NCI-H1436 (cell line): ENCODE results near the gene GPER1.
"Not testable (repeated sequence)": the region's sequence is repeated elsewhere in the genome, so short reads cannot be mapped to it uniquely, and the experiment has no call there.

Experiments
- DNase-seq: peaks from one replicate; lab custom pipeline; 2025; lab: John Stamatoyannopoulos, UW

GPER1 gene

DNA sequence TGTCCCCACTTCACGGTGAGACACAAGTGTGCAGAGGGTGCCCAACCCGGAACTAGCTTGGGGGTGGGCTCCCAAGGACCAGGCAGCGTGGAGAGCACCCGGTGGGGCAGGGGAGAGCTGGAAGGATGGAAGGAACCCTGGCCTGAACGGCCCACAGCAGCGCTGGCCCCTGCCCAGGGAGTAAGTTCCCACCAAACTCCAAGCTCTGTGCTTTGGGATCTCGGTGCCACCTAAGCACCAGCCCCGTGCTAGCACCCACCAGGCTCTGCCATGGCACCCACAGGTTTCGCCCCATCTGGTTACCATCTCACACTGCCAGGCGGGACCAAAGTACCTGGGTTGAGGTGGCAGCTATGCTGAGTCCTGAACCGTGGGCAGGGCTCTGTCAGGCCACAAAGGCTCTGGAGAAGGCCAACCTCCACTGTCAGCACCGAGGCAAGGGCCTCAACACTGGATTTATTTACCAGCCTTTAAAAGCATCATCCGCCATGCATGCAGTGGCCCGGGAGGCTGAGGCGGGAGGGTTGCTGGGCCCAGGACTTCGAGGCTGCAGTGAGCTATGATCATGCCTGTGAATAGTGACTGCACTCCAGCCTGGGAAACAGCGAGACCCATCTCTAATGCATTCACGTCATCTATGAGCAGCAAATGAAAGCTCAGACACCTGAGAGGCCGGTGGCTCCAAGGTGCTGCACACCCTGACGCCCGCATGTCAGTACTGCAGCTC, 16.0 kb downstream of the GPER1 start:
- no peak for DNase-seq

- DNase-seq = no peak
Measured at GRCh38 chr7:1104516-1105179, 16.7 kb downstream of the GPER1 start.

DNA sequence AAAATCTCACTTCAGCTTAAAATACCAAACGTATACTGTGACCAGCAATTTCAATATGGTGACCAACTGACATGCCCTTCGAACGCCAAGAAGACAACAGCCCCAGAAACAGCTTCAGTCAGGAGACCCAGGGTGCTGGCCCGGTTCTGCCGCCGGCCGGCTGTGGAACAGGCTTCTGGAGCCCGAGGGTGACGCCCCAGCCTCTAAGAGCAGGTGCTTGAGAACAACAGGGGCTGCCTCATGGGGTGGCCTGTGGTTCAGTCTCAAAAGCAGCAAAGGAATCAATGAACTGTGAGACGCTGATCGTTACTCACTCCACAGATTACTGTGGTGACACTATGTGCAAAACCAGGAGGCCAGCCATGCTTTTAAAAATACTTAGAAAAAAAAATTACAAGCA, 17.3 kb downstream of the GPER1 start:
- DNase-seq = no peak

DNA sequence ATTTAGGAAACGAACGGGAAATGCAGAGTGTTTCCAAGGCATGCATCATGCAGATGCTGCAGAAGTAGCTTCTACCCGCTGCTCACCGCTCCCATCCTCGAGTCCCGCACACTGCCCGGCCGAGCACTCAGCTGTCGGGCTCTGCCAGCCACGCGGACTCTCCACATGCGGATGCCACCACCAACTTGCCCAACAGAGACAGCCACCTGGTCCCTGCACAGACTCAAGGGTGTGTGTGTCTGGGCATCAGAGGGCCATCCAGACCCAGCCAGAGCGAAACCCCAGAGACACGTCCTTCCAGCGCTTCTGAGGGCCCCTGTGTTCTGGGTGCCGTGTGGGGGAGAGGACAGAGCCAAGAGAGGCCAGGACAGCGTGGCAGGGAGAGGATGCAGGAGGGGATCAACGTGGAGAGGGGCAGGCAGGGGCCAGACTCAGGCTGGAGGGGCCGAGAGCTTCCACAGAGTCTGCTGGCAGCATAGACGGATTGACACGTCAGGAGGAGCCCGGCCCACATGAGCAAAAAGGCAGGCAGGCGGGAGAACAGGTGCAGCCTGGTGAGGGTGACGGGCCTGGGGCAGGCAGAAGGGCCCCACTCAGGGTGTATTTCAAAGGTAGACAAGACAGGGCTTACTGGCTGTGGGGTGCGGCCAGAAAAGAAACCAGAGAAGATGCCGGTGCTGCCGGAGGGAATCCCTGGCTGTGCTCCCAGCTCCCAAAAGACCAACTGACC, 18.3 kb downstream of the GPER1 start:
- DNase-seq = no peak

DNA sequence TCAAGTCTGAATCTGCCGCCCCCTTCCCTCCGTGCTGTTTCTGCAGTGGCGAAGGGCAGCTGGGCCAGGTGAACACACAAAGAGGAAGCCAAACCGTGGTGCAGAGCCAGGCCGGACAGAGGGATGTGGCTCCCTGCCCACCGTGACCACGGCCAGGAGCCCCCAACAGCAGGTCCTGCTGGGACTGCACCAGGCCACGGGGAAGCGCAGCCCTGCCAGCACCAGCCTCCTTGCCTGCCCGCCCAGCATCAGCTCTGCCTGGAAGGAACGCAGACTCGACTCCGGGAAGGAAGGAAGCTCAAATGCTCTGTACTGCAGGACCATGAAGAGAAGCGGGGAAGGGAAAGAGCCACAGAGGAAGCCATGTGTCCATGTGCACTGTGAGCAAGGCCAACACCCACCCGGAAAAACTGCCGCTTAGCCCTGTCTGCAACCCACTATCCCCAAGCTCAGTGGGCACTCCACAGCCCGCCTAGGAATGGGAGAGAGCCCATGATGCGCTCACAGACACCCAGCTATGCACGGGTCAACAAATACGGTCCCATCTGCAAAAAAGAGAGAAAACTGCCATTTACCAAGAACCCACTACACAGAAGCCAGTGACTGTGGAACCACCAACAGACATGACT, 19.0 kb downstream of the GPER1 start:
- DNase-seq = no peak

GRCh38 chr7:1108264-1108920, 20.5 kb downstream of the GPER1 start:
- no peak for DNase-seq

DNA sequence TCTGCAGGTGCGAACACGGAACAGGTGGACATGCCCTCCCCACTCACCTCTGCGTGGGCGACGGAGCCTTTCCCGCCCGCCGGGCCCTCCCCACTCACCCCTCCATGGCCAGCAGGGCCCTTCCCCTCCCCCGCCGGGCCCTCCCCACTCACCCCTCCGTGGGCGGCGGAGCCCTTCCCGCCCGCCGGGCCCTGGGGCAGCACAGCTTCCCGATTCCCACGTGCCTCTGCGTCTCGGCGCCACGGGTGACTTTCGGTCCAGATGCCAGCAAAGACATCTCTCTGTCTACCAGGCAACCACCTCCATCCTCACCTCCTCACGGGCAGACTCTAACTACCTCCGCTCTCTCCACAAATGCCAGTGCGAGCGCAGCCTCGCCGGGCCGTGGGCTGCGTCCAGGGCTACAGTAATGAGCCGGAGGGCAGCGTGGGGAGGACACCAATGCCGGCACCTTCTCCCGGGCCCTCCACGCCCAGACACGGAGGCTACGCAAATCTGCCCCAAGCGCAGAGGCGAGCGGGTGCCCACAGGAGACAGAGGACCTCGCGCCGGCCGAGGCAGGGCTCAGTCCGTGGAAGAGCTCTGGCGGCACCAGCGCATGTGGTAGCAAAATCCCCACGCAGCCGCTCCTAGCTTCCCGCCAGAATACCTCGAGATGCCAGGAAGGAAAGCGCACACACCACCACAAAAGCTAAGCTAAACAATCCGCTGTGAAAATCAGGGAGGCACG, 21.8 kb downstream of the GPER1 start:
- DNase-seq = no peak

GRCh38 chr7:1110358-1110757, 22.4 kb downstream of the GPER1 start:
- no peak for DNase-seq

- DNase-seq = no peak
Measured at GRCh38 chr7:1111156-1111555, 23.2 kb downstream of the GPER1 start.

- DNase-seq = no peak
Measured at GRCh38 chr7:1112109-1112508, 24.2 kb downstream of the GPER1 start.

- DNase-seq = no peak
Measured at GRCh38 chr7:1112625-1113547, 25.0 kb downstream of the GPER1 start.

- no peak for DNase-seq
Measured at GRCh38 chr7:1113548-1113885, 25.6 kb downstream of the GPER1 start.

- no peak for DNase-seq
Measured at GRCh38 chr7:1114088-1114487, 26.2 kb downstream of the GPER1 start.

DNA sequence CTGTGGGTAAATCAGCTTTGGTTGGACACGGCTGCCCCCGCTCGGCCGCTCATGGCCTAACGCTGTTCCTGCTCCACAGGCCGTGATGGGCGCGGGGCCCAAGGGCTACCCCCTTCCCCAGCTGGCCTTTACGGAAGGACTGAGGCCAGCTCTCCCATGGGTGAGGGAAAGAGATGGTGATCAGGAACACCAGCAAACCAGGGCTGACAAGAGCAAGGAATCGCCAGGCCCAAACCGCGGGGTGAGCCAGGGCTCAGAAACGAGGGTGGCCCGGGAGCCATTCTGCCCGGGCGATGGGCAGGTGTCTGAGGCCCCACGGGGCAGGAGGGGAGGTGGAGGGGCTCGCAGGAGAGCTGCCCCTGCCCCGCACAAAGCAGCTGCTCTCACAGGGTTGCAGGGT, 26.6 kb downstream of the GPER1 start:
- DNase-seq = no peak

GRCh38 chr7:1115171-1116045, 27.5 kb downstream of the GPER1 start:
- not testable (repeated sequence) for DNase-seq

GRCh38 chr7:1116383-1117008, 28.6 kb downstream of the GPER1 start:
- not testable (repeated sequence) for DNase-seq

DNA sequence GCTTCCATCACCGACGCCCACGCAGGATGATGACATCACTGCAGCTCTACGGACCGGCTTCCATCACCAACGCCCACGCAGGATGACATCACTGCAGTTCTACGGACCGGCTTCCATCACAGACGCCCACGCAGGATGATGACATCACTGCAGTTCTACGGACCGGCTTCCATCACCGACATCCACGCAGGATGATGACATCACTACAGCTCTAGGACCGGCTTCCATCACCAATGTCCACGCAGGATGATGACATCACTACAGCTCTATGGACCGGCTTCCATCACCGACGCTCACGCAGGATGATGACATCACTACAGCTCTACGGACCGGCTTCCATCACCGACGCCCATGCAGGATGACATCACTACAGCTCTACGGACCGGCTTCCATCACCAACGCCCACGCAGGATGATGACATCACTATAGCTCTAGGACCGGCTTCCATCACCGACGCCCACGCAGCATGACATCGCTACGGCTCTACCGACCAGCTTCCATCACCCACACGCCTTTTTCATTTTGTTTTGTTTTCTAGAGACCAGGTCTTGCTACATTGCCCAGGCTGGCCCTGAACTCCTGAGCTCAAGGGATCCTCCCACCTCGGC, 29.5 kb downstream of the GPER1 start:
- no peak for DNase-seq

DNA sequence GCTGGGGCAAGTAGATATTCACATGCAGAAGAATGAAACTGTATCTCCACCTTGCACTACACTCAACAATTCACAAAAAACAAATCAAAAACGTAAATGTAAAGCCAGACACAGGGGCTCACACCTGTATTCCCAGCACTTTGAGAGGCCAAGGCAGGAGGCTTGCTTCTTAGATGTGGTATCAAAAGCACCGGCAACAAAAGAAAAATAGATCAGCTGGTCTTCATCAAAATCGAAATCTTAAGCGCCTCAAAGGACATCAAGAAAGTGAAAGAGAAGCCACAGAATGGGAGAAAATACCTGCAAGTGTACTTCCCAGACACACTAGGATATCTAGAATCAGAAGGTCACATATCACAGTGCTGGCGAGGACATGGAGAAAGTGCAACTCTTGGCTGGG, 31.3 kb downstream of the GPER1 start:
- no peak for DNase-seq

DNA sequence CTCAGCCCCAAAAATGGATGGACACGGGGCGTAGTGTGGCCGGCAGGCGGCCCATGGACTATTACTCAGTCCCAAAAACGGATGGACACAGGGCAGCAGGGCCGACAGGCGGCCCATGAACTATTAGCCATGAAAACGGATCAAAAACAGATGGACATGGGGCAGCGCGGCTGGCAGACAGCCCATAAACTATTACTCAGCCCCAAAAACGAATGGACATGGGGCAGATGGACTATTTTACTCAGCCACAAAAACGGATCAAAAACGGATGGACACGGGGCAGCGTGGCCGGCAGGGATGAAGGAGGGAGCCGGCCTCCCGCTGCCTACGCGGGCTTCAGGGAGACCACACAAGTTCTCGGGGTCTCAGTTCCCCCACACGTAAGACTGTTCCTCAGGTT, 32.9 kb downstream of the GPER1 start:
- no peak for DNase-seq
